Measurements from ENCODE around the gene GDF7. TPM values are rescaled to one million over a fixed set of nuclear protein-coding genes. Genes with fewer than 3 reads are reported as not detected.

GDF7 gene
- total RNA-seq, 1 donor from 2014 or later = 24.3 TPM

GRCh38 chr2:20623241-20623640 lies 43.7 kb upstream of the GDF7 start:
- Mint-ChIP-seq H3K4me1 (ENCODE audit: unreplicated experiment) (peaks cover 30% of the 10 kb centered on the region), H3K9me3 (no peaks in the 10 kb centered on the region), H3K36me3 (peaks cover 6% of the 10 kb centered on the region), H3K27me3 (no peaks in the 10 kb centered on the region), H3K4me3 (no peak overlapping the region), H3K27ac (peak overlapping the region; percentile 41)
- TF ChIP-seq CTCF (conservative IDR thresholded peaks at IDR 0.05) = no peak
- DNase-seq (ENCODE audit: extremely low spot score, unreplicated experiment) = no peak

- Mint-ChIP-seq H3K9me3 (no peaks in the 10 kb centered on the region), H3K27me3 (no peaks in the 10 kb centered on the region), H3K4me3 (no peak overlapping the region), H3K36me3 (peaks cover 6% of the 10 kb centered on the region), H3K4me1 (ENCODE audit: unreplicated experiment) (peaks cover 30% of the 10 kb centered on the region), H3K27ac (no peak overlapping the region)
- no peak for DNase-seq (ENCODE audit: extremely low spot score, unreplicated experiment)
- no peak for TF ChIP-seq CTCF (conservative IDR thresholded peaks at IDR 0.05)
Measured at GRCh38 chr2:20623741-20624155, 43.2 kb upstream of the GDF7 start.

GRCh38 chr2:20624156-20624883 lies 42.6 kb upstream of the GDF7 start:
- H3K4me3 Mint-ChIP-seq = no peak overlapping the region
- no peak for DNase-seq (ENCODE audit: extremely low spot score, unreplicated experiment)
- H3K27ac Mint-ChIP-seq = no peak overlapping the region
- H3K4me1 Mint-ChIP-seq (ENCODE audit: unreplicated experiment) = peaks cover 30% of the 10 kb centered on the region
- H3K9me3 Mint-ChIP-seq = no peaks in the 10 kb centered on the region
- no peak for TF ChIP-seq CTCF (conservative IDR thresholded peaks at IDR 0.05)
- H3K27me3 Mint-ChIP-seq = no peaks in the 10 kb centered on the region
- peaks cover 6% of the 10 kb centered on the region for H3K36me3 Mint-ChIP-seq

- Mint-ChIP-seq H3K36me3 (peaks cover 6% of the 10 kb centered on the region), H3K27me3 (no peaks in the 10 kb centered on the region), H3K4me3 (no peak overlapping the region), H3K9me3 (no peaks in the 10 kb centered on the region), H3K27ac (no peak overlapping the region), H3K4me1 (ENCODE audit: unreplicated experiment) (peaks cover 30% of the 10 kb centered on the region)
- TF ChIP-seq CTCF (conservative IDR thresholded peaks at IDR 0.05) = no peak
- DNase-seq (ENCODE audit: extremely low spot score, unreplicated experiment) = no peak
Measured at GRCh38 chr2:20624884-20625485, 42.0 kb upstream of the GDF7 start.

- Mint-ChIP-seq H3K4me1 (ENCODE audit: unreplicated experiment) (peaks cover 25% of the 10 kb centered on the region), H3K36me3 (peaks cover 4% of the 10 kb centered on the region), H3K9me3 (no peaks in the 10 kb centered on the region), H3K27me3 (no peaks in the 10 kb centered on the region), H3K27ac (no peak overlapping the region), H3K4me3 (no peak overlapping the region)
- TF ChIP-seq CTCF (conservative IDR thresholded peaks at IDR 0.05) = no peak
- no peak for DNase-seq (ENCODE audit: extremely low spot score, unreplicated experiment)
Measured at GRCh38 chr2:20625491-20626391, 41.2 kb upstream of the GDF7 start.

Measured in type B pancreatic cell (in vitro differentiated cells).